22Rv1 (cell line): ENCODE measurements around the gene RAB9A.

Experiments used
- ZFX ChIP-seq: fragments of 450-650 bp; IDR thresholded peaks from 2 replicates; pipeline ENCODE4 v1.6.1; 2017; ENCODE audit warnings: antibody characterized with exemption, borderline replicate concordance
- TF ChIP-seq, protein P1 (sequence below): fragments of 450-650 bp; IDR thresholded peaks from 2 replicates; pipeline ENCODE4 v1.5.1; 2017; ENCODE audit warnings: mild to moderate bottlenecking

DNA sequence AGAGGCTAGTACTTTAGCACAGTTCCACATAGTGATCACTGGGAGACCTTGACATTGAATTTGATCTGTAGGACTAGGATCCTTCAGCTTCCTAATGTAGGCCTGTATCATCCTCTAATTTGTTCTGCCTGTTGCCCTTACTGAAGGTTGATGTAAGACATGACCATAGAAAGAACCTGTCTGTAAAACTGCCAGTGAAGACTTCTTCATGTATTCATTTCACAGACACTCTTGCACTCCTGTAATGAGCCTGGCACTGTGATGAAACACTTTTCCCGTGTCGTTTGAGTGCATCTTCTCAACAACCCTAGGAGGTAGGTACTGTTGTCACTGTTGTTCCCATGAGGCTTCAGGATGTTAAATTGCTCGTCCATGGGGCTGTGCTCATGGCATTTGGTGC is 14.7 kb downstream of the RAB9A start:
- TF ChIP-seq, protein P1, sequence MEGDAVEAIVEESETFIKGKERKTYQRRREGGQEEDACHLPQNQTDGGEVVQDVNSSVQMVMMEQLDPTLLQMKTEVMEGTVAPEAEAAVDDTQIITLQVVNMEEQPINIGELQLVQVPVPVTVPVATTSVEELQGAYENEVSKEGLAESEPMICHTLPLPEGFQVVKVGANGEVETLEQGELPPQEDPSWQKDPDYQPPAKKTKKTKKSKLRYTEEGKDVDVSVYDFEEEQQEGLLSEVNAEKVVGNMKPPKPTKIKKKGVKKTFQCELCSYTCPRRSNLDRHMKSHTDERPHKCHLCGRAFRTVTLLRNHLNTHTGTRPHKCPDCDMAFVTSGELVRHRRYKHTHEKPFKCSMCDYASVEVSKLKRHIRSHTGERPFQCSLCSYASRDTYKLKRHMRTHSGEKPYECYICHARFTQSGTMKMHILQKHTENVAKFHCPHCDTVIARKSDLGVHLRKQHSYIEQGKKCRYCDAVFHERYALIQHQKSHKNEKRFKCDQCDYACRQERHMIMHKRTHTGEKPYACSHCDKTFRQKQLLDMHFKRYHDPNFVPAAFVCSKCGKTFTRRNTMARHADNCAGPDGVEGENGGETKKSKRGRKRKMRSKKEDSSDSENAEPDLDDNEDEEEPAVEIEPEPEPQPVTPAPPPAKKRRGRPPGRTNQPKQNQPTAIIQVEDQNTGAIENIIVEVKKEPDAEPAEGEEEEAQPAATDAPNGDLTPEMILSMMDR, result no peak
- no peak for TF ChIP-seq ZFX
